Measurements from ENCODE around the gene BTBD16.

DNA sequence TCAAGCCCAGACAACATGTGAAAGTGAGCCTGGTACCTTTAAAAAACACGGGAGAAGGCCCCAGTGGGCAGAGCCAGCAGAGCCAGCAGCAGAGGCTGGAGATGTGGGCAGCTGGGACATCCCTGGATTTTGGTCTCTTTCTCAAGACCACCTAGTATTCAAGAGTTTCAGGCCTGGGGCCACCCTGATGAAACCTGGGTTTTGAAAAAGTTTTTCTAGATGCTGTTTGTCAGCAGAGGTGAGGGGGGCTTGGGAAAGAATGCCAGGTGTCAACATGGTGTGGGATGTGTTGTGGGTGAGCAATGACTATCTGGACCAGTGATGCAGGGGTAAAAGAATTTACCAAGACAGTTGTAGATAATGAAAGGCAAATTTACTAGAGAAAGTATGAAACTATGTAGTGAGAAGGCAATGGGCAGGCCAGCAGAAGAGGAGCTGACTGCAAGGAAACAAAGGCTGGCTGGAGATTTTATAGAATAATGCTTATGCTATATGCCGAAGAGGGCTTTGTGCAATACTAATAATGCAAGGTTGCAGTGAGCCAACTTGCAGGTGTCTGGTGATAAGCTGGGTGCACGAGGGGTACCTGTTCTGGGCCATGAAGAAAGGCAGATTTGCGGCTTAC, 75.3 kb downstream of the BTBD16 start:
- TF ChIP-seq ZNF384 (IDR thresholded peaks at IDR 0.05) = no peak
- TF ChIP-seq NFRKB (IDR thresholded peaks at IDR 0.05) = no peak

Measured in HEK293T (cell line).